NCI-H2171 treated with DMSO at 0.1 percent for 48 hours (cell line): ENCODE measurements around the gene NEU4.
"Not testable (repeated sequence)": the region's sequence is repeated elsewhere in the genome, so short reads cannot be mapped to it uniquely, and the experiment has no call there.

Source experiments
- DNase-seq: peaks from one replicate; lab custom pipeline; 2025; lab: John Stamatoyannopoulos, UW

Gene NEU4

GRCh38 chr2:241808721-241809382, at the start of gene NEU4:
Gene NEU4 (plus strand): TSS chr2:241809193. CDS start chr2:241814485, 5,292 bp downstream.
- DNase-seq, result no peak

GRCh38 chr2:241759893-241760292, 49.1 kb upstream of the NEU4 start:
- DNase-seq, result not testable (repeated sequence)

GRCh38 chr2:241760301-241760771, 48.7 kb upstream of the NEU4 start:
- no peak for DNase-seq

- no peak for DNase-seq
Observed at GRCh38 chr2:241762321-241762932, 46.6 kb upstream of the NEU4 start.

GRCh38 chr2:241762933-241763369, 46.0 kb upstream of the NEU4 start:
- no peak for DNase-seq

GRCh38 chr2:241763551-241764274, 45.3 kb upstream of the NEU4 start:
- no peak for DNase-seq

- DNase-seq, result no peak
Observed at GRCh38 chr2:241764275-241765241, 44.4 kb upstream of the NEU4 start.

GRCh38 chr2:241767464-241768250, 41.3 kb upstream of the NEU4 start:
- no peak for DNase-seq

GRCh38 chr2:241768251-241768711, 40.7 kb upstream of the NEU4 start:
- no peak for DNase-seq

- no peak for DNase-seq
Observed at GRCh38 chr2:241768850-241769249, 40.1 kb upstream of the NEU4 start.

- no peak for DNase-seq
Observed at GRCh38 chr2:241769819-241770184, 39.2 kb upstream of the NEU4 start.

GRCh38 chr2:241770185-241770935, 38.6 kb upstream of the NEU4 start:
- DNase-seq, result no peak

- no peak for DNase-seq
Observed at GRCh38 chr2:241770936-241771285, 38.1 kb upstream of the NEU4 start.

GRCh38 chr2:241771286-241772062, 37.5 kb upstream of the NEU4 start:
- no peak for DNase-seq

GRCh38 chr2:241772063-241772499, 36.9 kb upstream of the NEU4 start:
- no peak for DNase-seq

- DNase-seq, result no peak
Observed at GRCh38 chr2:241773511-241774418, 35.2 kb upstream of the NEU4 start.

GRCh38 chr2:241774419-241775222, 34.4 kb upstream of the NEU4 start:
- peak; percentile 57 for DNase-seq
